ENCODE results near the gene DPY19L1.
"Not testable (repeated sequence)": the region's sequence is repeated elsewhere in the genome, so short reads cannot be mapped to it uniquely, and the experiment has no call there.

The DPY19L1 gene

DNA sequence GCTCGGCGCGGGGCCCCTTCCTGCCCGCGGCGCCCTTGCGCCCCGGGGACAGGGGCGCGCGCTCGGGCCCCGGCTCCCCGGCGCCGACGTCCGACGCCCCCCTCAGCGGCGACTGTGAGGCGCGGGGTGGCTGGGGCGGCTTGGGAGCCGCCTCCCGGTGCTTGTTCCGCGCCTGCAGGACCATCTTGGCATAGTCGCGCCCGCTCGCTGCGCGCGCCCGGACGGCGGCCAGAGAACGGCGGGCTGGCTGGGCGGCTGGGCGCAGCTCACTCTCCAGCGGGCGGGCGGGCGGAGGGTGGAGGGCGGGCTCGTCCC lies at the start of gene DPY19L1:
DPY19L1 (minus strand) TSS at position 275 of the 315 bp plus-strand sequence; CDS start at position 184, 91 bp downstream.
- DNase-seq = no peak

DNA sequence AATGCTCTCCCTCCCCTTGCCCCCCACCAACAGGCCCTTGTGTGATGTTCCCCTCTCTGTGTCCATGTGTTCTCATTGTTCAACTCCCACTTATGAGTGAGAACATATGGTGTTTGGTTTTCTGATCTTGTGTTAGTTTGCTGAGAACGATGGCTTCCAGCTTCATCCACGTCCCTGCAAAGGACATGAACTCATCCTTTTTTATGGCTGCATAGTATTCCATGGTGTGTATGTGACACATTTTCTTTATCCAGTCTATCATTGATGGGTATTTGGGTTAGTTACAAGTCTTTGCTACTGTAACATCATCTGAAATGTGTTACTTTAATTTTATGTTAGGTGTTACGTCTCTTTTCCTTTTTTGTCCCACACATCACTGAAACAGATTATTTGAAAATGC lies 42.2 kb upstream of the DPY19L1 start:
- DNase-seq = not testable (repeated sequence)

DNA sequence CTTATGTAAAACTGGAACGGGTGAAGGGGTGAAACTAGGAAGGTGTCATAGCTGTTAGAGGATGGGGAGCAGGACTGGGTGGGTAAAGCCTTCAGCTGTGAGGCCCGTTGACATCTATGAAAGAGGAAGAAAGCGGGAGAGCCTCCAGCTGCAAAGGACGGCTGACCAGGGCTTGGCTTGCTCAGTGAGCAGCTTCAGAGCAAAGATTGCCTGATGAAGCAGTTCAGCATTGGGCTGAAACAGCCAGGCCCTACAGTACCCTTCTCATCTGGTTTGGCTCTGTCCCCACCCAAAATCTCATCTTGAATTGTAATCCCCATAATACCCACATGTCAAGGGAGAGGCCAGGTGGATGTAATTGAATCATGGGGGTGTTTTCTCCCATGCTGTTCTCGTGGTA lies 36.7 kb upstream of the DPY19L1 start:
- not testable (repeated sequence) for DNase-seq

DNA sequence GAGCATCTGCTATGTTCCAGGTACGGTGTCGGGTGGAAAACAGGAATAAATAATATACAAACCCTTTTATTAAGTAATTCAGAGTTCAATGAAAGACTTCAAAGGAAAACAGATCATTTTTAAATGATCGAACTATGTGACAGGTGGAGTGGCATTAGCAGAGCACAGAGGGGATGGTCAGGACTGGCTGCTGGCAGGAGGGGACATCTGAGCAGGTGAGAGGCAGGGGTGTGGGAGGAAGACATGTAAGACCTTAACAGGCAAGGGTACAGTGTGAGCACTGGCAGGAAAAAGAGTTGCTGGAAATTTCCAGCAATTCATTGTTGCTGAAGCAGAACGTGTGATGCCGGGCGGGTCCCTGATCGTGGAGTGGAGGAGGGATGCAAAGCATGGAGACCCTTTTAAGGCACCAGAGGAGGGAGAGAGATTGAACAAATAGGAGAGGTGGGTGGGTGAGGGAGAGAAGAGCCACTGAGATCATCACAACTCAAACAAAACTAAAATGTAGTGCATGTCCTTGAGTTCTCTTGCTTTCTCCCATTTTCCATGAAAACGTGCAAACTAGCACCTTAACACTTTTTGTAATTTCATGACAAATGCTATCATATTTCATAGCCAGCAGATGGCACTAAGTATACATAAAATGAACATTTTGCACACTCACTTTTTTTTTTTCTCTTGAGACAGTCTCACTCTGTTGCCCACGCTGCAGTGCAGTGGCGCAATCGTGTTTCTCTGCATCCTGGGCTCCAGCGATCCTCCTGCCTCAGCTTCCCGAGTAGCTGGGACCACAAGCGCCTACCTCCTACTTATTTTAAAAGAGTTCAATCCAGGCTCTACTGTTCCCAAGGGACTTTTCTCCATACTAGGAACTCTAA lies 35.9 kb upstream of the DPY19L1 start:
- not testable (repeated sequence) for DNase-seq

DNA sequence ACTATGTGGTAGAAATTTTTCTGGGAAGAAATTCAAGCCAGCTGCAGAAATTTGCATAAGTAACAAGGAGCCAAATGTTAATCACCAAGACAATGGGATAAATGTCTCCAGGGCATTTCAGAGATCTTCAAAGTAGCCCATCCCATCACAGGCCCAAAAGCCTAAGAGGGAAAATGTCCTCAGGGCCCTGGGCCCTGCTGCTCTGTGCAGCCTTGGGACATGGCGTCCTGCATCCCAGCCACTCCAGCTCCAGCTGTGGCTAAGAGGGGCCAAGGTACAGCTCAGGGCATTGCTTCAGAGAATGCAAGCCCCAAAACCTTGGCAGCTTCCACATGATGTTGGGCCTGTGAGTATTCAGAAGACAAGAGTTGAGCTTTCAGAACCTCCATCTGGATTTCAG lies 31.8 kb upstream of the DPY19L1 start:
- DNase-seq = not testable (repeated sequence)

DNA sequence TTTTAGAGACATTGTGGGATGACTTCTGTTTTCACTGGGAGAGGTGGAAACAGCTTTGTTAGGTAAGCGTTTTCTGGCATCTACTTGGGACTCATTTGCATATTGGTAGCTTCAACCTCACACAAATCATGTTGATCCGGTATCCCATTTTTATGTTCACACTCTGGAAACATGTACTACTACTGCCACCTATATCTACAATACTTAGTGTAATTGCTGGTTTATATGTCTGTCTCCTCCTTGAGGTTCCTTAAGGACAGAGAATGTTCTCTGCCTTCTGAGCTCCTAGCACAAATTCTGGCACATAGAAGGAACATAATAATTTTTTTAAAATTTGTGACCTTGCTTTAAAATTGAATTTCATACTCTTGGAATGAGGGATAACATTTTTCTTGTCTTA lies 28.1 kb upstream of the DPY19L1 start:
- DNase-seq = not testable (repeated sequence)

DNA sequence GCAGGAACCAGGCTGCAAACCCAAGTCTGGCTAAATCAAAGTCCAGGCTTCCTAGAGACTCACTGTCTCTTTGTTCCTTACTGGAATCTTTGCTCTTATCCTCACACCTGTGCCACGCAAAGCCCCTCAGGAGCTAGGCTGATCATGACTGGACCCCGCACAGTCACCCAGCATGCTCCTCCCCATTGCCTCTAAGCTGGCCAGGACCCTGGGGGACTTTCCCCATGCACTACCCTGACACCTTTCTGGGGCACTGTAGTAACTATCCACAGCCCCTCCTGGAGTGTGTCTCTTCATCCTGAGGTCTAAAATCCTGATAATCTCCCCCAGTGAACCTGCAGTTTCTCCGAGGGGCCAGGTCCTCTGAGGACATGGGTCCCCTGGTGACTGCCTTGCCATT lies 21.3 kb upstream of the DPY19L1 start:
- DNase-seq = not testable (repeated sequence)

DNA sequence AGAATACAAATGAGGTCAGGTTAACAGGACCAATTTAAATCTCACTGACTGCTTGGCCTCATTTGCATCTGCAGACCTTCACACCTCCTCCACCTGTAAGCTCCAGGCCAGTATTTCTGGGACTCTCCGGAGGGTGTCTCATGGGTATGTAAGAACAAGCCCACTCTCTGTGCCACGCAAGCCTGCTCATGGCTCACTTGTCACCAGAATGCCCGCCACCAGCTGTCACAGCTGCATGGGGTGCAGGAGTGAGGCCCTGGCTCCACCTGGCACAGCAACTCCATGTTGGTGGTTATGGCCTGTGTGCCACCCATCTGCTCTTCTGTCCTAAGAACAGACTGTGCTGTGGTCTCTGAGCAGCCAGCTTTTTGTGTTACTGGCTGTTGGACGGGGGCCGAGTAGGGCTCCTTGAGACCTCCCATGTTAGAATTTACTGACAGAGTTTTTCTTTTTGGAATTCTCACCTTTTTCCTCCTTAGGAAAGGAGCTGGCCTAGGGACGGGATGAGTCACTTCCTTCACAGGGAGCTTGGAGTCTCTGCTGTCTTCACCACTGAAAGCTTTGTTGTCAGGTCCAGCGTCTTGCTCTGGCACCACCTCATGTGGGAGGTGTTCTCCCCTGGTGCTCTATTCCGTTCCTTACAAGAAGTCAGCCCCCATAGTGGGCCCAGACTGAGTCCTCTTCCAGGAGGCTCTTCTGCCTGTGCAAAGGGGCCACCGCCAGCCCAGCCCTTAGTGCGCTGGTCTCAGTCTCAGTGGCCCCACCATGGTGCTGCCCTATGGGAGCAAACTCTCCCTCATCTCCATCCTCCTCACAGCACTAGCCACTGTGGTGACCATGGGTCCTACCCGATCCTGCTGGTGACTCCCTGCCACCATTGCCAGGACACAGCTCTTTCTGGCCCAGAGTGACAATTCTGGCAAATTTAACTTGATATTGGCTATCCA lies 20.5 kb upstream of the DPY19L1 start:
- DNase-seq = not testable (repeated sequence)

DNA sequence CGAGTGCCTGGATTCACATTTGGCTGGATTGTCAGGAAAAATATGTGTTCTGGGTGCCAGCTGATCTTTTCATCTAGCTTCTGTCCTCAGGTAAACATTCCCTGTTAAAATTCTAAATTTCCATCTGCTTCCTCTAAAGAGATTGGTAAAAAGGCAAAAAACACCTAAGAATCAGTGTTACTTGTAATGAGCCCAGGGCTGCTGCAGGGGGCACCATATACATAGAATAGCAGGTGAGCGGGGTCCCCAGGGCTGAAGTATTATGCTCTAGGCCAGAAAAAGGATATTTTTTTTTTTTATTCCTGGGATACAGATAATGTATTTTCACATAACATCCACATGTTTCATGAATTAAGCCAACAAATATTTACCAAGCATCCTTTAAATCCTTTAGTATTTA lies 18.4 kb upstream of the DPY19L1 start:
- not testable (repeated sequence) for DNase-seq

DNA sequence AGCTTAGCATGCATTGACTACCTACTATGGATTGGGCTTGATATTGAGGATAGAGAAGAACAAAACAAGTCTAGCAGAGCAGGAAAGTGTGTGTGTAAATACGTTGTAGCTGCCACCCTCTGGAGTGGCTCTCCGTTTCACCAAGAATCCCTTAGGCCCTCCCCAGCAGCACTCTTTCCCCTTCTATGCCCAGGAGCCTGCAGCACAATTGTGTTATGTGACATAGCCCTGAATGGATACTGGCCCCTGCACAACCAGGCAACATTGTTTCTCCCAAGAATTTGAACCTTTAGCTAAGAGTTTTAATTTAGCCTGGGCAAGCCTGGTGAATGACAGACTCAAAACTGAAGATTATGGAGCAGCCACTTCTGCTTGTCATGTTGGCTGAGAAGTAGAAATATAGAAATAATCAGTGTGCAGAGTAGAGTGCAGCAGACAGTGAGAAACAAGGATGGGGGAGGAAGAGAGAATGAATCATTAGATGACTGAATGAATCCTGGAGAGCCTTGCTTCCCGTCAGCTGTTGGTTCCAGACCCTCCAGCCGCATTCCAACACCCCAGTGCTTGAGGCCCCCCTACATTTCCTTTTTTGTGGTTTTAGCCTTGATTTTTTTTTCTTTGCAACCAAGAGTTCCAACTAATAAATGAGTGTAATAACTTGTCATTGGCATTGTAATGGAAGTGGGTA lies 16.3 kb upstream of the DPY19L1 start:
- DNase-seq = not testable (repeated sequence)

DNA sequence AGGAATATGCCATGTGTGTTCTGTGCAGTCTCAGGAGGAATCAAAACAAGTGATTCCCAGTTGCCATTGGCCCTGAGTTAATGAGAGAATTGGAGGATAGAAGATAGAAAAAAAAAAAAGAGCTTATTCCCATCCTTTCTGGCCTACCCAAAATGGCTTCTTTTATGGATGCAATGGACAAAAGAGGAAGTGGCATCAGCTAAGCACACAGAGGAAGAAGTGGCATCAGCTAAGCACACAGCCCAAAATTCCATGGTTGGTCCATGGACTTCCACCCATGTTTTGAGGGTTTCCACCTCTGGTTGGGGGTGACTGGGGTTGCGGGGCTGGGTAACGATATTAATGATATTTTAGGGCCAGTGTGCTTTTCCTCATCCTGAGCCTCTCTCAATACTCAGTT lies 11.1 kb upstream of the DPY19L1 start:
- DNase-seq = not testable (repeated sequence)

DNA sequence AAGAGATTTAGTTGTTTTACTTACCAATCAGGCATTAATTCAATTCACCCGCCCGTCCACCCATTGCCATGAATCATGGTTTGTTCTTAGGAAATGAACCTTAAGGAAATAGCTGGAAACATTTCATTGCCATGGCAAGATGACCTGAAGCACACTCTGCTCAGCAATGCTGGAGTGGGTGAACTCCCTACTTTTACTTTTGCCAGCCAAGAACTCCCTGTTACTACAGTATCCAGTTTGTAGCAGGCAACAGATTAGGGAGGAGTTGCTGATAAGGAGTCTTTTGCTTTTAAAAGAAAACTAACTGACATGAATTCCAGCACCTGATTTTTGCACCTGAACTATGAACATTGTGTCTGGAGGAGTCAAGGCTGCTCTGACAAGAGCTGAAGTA lies 10.6 kb upstream of the DPY19L1 start:
- DNase-seq = not testable (repeated sequence)

DNA sequence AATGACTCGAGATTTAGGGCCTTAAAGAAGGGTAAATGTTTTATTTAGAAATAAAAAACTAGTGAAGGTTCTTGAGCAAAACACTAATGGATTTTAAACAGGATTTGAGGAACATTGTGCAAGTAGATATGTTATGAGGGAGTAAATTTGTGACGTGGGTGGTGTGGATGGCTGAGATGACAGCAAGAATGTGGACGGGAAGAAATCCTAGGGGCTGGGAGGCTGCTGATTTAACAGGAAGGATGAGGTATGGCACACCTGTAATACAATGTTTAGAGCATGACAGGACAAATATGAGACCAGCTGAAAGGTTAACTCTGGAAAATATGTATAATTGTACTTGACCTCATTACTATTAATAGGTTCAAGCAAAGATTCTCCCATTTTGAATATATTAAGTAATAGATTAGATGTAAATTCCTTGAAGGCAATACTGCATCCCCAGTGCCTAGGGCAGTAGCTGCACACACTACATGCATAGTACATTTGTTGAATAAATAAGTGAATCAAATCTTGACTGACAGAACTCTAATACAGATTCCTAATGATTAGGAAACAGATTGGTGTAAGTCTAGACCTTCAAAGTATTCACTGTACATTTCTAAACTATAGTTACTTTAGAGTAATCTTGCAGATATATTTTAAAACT lies 10.1 kb upstream of the DPY19L1 start:
- DNase-seq = not testable (repeated sequence)

DNA sequence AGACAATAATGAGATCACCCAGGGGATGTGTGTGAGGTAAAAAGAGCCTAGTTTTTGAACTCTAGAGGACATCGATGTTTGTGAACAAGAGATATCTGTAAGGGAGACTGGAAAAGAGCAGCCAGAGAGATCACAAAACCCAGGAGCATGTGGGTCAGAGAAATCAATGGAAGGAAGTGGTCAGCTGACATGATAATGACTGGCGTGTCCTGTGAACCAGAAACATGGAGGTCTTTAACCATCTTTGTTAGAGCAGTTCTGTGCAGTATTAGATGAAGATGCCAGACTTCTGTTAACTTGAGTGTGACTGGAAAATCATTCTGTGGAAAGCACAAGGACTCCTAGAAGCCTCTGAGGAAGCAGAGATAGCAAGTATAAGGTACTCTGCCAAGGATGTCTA lies 6.0 kb upstream of the DPY19L1 start:
- DNase-seq = not testable (repeated sequence)

DNA sequence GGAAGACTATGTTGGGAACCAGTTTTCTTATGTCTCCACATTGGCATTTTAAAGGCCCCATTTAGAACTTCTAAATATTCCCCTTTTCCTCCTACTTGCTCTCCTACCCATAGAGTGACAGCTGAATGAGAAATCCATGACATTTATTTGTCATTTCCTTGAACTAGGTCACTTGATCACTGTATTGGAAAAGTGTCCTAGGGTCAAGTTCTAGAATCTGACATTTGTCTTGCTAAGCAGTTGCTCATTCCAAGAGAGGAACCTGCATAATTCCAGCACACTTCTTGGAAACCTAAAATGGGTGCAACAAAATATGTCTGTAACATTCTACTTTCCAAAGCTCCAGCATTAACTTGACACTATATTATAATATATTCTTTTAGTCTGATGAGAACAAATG lies 3.6 kb upstream of the DPY19L1 start:
- no peak for DNase-seq

DNA sequence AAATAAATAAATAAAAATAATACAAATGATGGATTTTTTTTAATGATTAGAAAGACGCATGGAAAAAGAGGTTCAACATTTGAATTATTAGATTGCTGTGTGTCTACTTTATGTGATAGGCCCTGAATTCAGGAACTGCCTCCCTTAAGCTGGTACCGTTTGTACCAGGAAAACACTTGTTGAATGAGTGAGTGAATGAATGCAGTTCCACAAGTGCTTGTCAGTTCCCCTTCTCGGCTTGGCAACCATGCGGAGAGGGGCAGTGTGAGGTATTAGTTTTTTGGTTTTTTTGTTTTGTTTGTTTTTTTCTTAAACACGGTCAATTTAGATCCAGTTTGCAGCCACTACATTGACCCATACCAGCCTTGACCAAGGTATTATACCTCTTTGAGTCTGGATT lies 2.1 kb upstream of the DPY19L1 start:
- DNase-seq = no peak

DNA sequence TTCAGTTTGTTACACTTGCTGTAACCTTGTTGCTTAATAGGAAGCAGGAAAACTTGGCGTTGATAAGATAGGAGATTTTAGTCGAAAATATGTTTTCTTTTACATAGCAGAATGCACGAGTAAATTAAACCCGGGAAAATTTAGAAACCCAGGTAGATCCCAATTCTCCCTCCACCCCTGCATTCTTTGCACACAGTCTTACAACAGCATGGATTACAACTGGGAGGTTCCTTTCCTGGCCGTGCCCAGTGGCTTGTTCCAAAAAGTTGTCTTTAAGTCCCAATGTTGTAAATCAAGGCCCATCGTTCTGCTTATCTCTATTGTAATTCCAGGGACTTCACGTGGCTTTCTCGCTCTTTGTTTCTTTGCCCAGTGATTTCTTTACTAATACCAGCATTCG lies 1.1 kb upstream of the DPY19L1 start:
- no peak for DNase-seq

DNA sequence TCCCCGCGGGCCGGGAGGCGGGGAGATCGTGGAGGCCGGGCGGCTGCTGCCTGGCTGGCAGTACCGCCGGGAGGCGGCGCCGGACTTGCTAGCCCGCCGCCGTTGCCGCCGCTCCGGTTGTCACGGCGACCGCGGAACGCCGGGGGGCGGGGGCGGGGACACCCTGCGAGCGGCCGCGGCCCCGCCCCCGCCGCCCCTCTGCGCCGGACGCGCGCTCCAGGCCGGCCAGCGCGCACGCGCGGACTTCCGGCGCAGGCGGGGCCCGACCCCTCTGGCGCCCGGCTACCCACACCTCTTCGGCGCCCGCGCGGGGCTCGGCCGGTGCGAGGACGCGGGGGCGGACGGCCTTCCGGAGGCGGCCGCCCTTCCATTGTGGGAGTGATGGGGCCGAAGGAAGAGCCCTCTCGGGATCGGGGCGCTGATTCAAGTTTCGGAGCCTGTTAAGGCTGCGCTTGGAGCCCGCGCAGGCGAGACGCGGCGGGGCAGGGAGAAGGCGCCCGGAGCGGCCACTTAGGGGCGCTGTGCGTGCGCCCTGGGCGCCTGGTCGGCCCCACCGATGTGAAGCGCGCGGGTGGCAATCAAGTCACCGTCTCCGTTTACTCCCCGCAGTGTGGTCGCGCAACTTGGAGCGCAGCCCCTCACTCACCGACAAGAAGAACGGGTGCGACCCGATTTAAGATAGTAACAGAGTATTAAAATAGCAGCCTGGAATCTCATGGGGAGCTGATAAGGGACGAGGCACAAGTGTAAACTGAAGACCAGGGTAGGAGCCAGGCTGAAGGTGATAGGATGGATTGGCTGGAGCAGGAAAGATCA lies 449 bp upstream of the DPY19L1 start:
- DNase-seq = peak; percentile 73 to 78

DNA sequence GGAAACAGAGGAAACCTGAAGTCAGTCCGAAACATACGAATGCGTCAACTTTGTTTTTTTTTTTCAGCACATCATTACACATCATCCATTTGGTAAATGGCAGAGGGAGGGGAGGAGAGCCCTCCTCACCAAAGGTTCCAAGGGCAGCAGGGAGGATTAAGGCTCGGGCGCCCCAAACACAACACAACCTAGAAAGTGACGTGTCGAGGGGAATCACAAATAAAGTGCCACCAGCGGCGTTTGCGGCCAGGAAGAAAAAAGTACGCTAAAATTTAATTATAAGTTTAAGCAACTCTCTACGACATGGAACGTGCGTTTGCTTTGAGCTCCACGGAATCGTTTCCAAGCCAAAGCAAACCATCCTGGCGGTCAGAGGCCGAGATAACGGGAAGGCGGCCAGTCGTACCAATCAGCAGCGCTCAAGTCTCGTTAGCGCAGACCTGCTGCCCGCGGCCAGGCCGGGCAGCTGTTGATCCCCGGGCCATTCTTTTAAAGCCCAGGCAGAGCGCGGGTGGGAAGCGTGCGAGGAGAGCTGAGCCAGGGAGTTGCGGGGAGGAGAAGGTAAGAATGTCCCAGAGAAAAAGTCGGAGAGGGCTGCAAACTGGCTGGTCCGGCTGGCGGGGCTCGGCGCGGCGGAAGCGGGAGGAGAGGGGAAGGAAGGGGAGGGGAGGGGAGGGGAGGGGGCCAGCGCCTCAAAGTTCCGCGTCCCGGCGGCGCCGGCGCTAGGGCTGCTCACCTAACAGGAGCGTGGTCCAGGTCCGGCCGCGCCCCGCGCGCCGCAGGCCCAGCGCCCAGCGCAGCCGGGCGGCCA lies 719 bp downstream of the DPY19L1 start:
- DNase-seq = peak in 1 of 2 experiments; percentile 6

DNA sequence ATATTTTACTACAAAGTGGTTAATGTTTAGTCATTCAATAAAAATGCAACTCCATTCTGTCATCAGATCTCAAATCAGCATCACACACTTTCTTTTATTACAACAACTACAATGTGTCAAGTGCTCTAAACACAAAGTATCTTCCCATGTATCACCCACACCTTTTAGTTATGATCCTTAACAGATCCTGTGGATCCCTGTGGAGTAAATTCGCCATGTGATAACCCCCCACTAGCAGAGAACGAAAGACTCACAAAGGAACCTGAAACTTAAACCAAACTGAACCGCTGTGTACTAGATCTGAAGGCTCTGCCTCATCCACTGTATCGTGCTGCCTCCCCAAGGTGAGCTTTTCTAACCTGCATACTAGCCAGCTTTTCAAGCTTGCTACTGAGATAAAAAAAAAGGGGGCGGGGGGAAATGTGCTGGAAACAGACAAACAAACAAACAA lies 1.7 kb downstream of the DPY19L1 start:
- DNase-seq = no peak

DNA sequence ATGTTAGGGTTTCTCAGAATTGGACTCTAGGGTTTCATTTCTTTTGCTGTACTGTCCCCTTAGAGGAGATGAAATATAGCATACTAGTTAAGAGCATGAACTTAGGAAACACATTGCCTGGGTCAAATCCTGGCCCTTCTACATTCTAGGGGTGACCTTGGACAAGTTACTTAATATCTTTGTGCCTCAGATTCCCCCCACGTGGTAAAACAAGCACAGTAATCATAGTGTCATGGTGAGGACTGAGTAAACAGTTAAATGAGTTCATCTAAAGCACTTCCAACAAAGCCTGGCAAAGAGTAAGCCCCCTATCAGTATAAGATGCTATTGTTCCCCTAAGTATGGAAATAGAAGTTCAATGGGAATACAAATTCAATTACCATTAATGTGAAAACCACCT lies 5.1 kb downstream of the DPY19L1 start:
- DNase-seq = no peak

All from NCI-H187 (cell line).